GM19240 (cell line): Measurements from ENCODE around the gene SELL.
"Not testable (repeated sequence)": the region's sequence is repeated elsewhere in the genome, so short reads cannot be mapped to it uniquely, and the experiment has no call there.

ENCODE experiments used
- DNase-seq: peaks from one replicate; pipeline ENCODE4 v3.0.0; 2011; ENCODE audit warnings: low spot score; ENCODE audit not compliant: insufficient read length

SELL gene

GRCh38 chr1:169707912-169708604 lies 3.4 kb downstream of the SELL start:
- DNase-seq: no peak

- no peak for DNase-seq
These were observed 6.6 kb downstream of the SELL start for GRCh38 chr1:169704797-169705196.

GRCh38 chr1:169701261-169702005 lies 10.0 kb downstream of the SELL start:
- no peak for DNase-seq

GRCh38 chr1:169699707-169700106 lies 11.7 kb downstream of the SELL start:
- no peak for DNase-seq

- DNase-seq: no peak
These were observed 12.4 kb downstream of the SELL start for GRCh38 chr1:169698976-169699375.

- DNase-seq: no peak
These were observed 13.7 kb downstream of the SELL start for GRCh38 chr1:169697755-169698154.

- no peak for DNase-seq
These were observed 14.9 kb downstream of the SELL start for GRCh38 chr1:169696273-169697100.

GRCh38 chr1:169694304-169695075 lies 16.9 kb downstream of the SELL start:
- DNase-seq: no peak

GRCh38 chr1:169692756-169693460 lies 18.5 kb downstream of the SELL start:
- no peak for DNase-seq

GRCh38 chr1:169690489-169690888 lies 20.9 kb downstream of the SELL start:
- no peak for DNase-seq

GRCh38 chr1:169689395-169689794 lies 22.0 kb downstream of the SELL start:
- no peak for DNase-seq

- DNase-seq: not testable (repeated sequence)
These were observed 23.0 kb downstream of the SELL start for GRCh38 chr1:169688377-169688776.

GRCh38 chr1:169683661-169684060 lies 27.8 kb downstream of the SELL start:
- DNase-seq: no peak

- DNase-seq: not testable (repeated sequence)
These were observed 28.3 kb downstream of the SELL start for GRCh38 chr1:169683168-169683567.

GRCh38 chr1:169682071-169682470 lies 29.3 kb downstream of the SELL start:
- no peak for DNase-seq

GRCh38 chr1:169681140-169681539 lies 30.3 kb downstream of the SELL start:
- no peak for DNase-seq

GRCh38 chr1:169680377-169681019 lies 30.9 kb downstream of the SELL start:
- DNase-seq: peak; percentile 17

GRCh38 chr1:169679692-169680091 lies 31.7 kb downstream of the SELL start:
- no peak for DNase-seq

- no peak for DNase-seq
These were observed 35.4 kb downstream of the SELL start for GRCh38 chr1:169676001-169676400.

GRCh38 chr1:169670836-169671235 lies 40.6 kb downstream of the SELL start:
- no peak for DNase-seq
